IPS DF 4.7 (cell line): Measurements from ENCODE around the gene EMX1.

Experiments
- DNase-seq: peaks from one replicate; pipeline ENCODE4 v3.0.0-alpha.2; 2013; ENCODE audit warnings: low spot score; ENCODE audit errors: extremely low read depth

EMX1 gene

GRCh38 chr2:72924353-72925240 lies 7.3 kb downstream of the EMX1 start:
- DNase-seq, result no peak

GRCh38 chr2:72925328-72925943 lies 8.1 kb downstream of the EMX1 start:
- no peak for DNase-seq

- DNase-seq, result no peak
Measured at GRCh38 chr2:72926368-72926767, 9.0 kb downstream of the EMX1 start.

GRCh38 chr2:72926811-72927465 lies 9.6 kb downstream of the EMX1 start:
- no peak for DNase-seq

- DNase-seq, result no peak
Measured at GRCh38 chr2:72927619-72928550, 10.6 kb downstream of the EMX1 start.

GRCh38 chr2:72929010-72929409 lies 11.7 kb downstream of the EMX1 start:
- DNase-seq, result no peak

- DNase-seq, result no peak
Measured at GRCh38 chr2:72931280-72931910, 14.1 kb downstream of the EMX1 start.

- DNase-seq, result no peak
Measured at GRCh38 chr2:72932045-72932740, 14.9 kb downstream of the EMX1 start.

- DNase-seq, result no peak
Measured at GRCh38 chr2:72932805-72933204, 15.5 kb downstream of the EMX1 start.

GRCh38 chr2:72933207-72933606 lies 15.9 kb downstream of the EMX1 start:
- DNase-seq, result no peak

- DNase-seq, result no peak
Measured at GRCh38 chr2:72933646-72934151, 16.4 kb downstream of the EMX1 start.

GRCh38 chr2:72934683-72935610 lies 17.6 kb downstream of the EMX1 start:
- no peak for DNase-seq

GRCh38 chr2:72935611-72935957 lies 18.3 kb downstream of the EMX1 start:
- no peak for DNase-seq

- DNase-seq, result no peak
Measured at GRCh38 chr2:72936660-72937355, 19.5 kb downstream of the EMX1 start.

- no peak for DNase-seq
Measured at GRCh38 chr2:72937356-72937669, 20.0 kb downstream of the EMX1 start.

GRCh38 chr2:72938455-72938854 lies 21.1 kb downstream of the EMX1 start:
- no peak for DNase-seq

- DNase-seq, result no peak
Measured at GRCh38 chr2:72940361-72940760, 23.0 kb downstream of the EMX1 start.

- no peak for DNase-seq
Measured at GRCh38 chr2:72940786-72941185, 23.5 kb downstream of the EMX1 start.

GRCh38 chr2:72942293-72942692 lies 25.0 kb downstream of the EMX1 start:
- DNase-seq, result no peak
